ENCODE measurements around the gene PRR5L. TPM values are rescaled to one million over a fixed set of nuclear protein-coding genes. Genes with fewer than 3 reads are reported as not detected.

Gene PRR5L
- total and polyA plus RNA-seq, 12 donors: 1.7 to 10.2 (median 7.3) TPM

GRCh38 chr11:36251823-36252222, 44.3 kb upstream of the PRR5L start:
- Histone ChIP-seq H3K36me3 (replicated peaks in 1 of 2) (no peaks in the 10 kb centered on the region), H3K27ac (no peak overlapping the region), H3K27me3 (no peaks in the 10 kb centered on the region), H3K4me3 (no peak overlapping the region), H3K4me1 (replicated peaks in 1 of 2) (peaks cover 0 to 4% of the 10 kb centered on the region in 2 donors), H3K9me3 (replicated peaks in 1 of 3) (no peaks in the 10 kb centered on the region)
- intact Hi-C loops (cut with DNase I): no loop called here
- WGBS, 4 donors: 83 to 88% (median 84%) methylated on average over 2 of the region's 2 CpGs
- TF ChIP-seq, protein P1, sequence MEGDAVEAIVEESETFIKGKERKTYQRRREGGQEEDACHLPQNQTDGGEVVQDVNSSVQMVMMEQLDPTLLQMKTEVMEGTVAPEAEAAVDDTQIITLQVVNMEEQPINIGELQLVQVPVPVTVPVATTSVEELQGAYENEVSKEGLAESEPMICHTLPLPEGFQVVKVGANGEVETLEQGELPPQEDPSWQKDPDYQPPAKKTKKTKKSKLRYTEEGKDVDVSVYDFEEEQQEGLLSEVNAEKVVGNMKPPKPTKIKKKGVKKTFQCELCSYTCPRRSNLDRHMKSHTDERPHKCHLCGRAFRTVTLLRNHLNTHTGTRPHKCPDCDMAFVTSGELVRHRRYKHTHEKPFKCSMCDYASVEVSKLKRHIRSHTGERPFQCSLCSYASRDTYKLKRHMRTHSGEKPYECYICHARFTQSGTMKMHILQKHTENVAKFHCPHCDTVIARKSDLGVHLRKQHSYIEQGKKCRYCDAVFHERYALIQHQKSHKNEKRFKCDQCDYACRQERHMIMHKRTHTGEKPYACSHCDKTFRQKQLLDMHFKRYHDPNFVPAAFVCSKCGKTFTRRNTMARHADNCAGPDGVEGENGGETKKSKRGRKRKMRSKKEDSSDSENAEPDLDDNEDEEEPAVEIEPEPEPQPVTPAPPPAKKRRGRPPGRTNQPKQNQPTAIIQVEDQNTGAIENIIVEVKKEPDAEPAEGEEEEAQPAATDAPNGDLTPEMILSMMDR (IDR thresholded peaks at IDR 0.05): no peak
- no peak for TF ChIP-seq POLR2A (IDR thresholded peaks at IDR 0.05)
- DNase-seq: no peak

DNA sequence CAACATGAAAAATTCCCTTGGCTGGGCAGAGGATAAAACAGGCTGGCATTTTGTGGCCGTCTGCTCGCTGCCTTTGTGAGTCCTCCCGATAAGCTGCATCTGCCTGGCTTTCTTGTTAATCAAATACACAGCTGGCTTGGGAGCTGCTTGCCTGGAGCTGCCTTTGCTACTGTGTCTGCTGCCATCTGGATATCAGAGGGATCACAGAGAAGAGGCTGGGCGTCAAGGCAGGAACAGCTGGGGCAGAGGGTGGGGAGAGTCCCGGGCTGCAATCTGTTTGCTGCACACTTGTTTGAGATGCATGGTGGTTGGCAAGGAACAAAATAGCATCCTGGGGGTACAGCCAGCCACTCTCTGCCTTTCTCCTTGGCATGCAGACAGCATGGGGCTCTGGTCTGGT, 42.9 kb upstream of the PRR5L start:
- no peak overlapping the region for H3K27ac ChIP-seq
- H3K9me3 ChIP-seq (replicated peaks in 1 of 3): no peaks in the 10 kb centered on the region
- H3K27me3 ChIP-seq: no peaks in the 10 kb centered on the region
- no peak overlapping the region for H3K4me3 ChIP-seq
- DNase-seq: peak in 1 of 7 donors; percentile 86
- H3K36me3 ChIP-seq (replicated peaks in 1 of 2): no peaks in the 10 kb centered on the region
- TF ChIP-seq, protein P1 (IDR thresholded peaks at IDR 0.05): no peak
- TF ChIP-seq POLR2A (IDR thresholded peaks at IDR 0.05): no peak
- 55 to 65% (median 60%) methylated on average over 5 of the region's 5 CpGs for WGBS, 4 donors
- H3K4me1 ChIP-seq (replicated peaks in 1 of 2): peaks cover 0 to 5% of the 10 kb centered on the region in 2 donors
- intact Hi-C loops (cut with DNase I): no loop called here

DNA sequence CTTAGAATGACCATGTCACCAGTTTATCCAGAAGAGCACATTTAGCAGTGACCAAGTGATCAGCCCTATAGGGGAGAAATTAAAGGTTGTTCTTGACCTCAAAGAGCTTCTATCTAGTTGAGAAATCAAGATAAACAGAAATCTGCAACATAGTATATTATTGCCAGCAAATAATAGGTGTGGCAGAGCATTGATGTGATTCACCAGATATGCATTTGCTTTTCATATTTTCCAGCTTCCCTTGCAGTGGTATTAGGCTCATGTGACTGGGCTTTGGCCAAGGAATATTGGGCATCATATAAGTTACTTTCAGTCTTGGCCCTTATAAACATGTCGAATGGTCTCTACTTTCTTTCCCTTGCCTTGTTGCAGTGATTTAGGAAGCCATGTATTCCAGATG, 41.4 kb upstream of the PRR5L start:
- TF ChIP-seq, protein P1 (IDR thresholded peaks at IDR 0.05): no peak
- no peak for TF ChIP-seq POLR2A (IDR thresholded peaks at IDR 0.05)
- Histone ChIP-seq H3K9me3 (replicated peaks in 1 of 3) (no peaks in the 10 kb centered on the region), H3K27me3 (no peaks in the 10 kb centered on the region), H3K4me3 (no peak overlapping the region), H3K4me1 (replicated peaks in 1 of 2) (peaks cover 0 to 5% of the 10 kb centered on the region in 2 donors), H3K36me3 (replicated peaks in 1 of 2) (no peaks in the 10 kb centered on the region), H3K27ac (no peak overlapping the region)
- intact Hi-C loops (cut with DNase I): no loop called here
- no peak for DNase-seq
- WGBS, 4 donors: 83 to 93% (median 88%) methylated on average over 1 of the region's 1 CpG

DNA sequence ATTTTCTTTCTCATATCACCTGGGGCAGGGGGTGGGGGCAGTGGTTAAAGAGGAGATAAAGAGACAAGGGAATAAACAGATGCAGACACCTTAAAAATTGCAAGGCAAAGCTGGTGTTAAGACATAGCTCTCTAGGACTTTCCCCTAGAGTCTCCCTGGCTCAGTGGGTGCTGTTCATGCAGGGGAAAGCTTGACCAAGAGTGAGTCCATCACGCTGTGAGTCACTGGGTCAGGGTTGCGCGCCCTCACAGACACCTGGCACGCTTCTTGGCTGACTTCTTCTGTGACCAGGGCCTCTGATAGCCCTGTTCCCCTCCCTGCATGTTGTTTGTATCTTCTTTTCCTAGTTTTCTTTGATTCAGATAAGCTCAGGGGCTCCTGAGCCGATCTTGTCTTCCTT, 38.7 kb upstream of the PRR5L start:
- Histone ChIP-seq H3K9me3 (replicated peaks in 1 of 3) (no peaks in the 10 kb centered on the region), H3K27ac (no peak overlapping the region), H3K4me1 (replicated peaks in 1 of 2) (peaks cover 0 to 5% of the 10 kb centered on the region in 2 donors), H3K27me3 (no peaks in the 10 kb centered on the region), H3K4me3 (no peak overlapping the region), H3K36me3 (replicated peaks in 1 of 2) (no peaks in the 10 kb centered on the region)
- DNase-seq: peak in 6 of 7 donors; percentile 65 to 71 (median 66)
- intact Hi-C loops (cut with DNase I): no loop called here
- 30 to 43% (median 32%) methylated on average over 5 of the region's 5 CpGs for WGBS, 4 donors
- TF ChIP-seq, protein P1 (IDR thresholded peaks at IDR 0.05): no peak
- no peak for TF ChIP-seq POLR2A (IDR thresholded peaks at IDR 0.05)
